OCI-LY7 (cell line): Measurements from ENCODE around the gene HTR2A. TPM values are rescaled to one million over a fixed set of nuclear protein-coding genes. Genes with fewer than 3 reads are reported as not detected.

Experiments
- Bru-seq: library from RNA; stranded (reverse); fragments of 400-500 nt; gene quantifications from one replicate; lab custom pipeline; 2021; lab: Mats Ljungman, UMichigan
- BruChase-seq, 2 experiments: library from RNA; stranded (reverse); fragments of 400-500 nt; gene quantifications; one replicate each; lab custom pipeline; 2021; lab: Mats Ljungman, UMichigan
- BruUV-seq: library from RNA; stranded (reverse); fragments of 400-500 nt; replicated peaks from 2 replicates; lab custom pipeline; 2021; lab: Mats Ljungman, UMichigan
- CTCF ChIA-PET: fragments of 300-600 bp; sonication (Branson Sonifier 250); formaldehyde crosslinking; loops from one replicate; lab custom pipeline; 2022; ENCODE audit warnings: antibody characterized with exemption; ENCODE audit not compliant: unreplicated experiment; lab: Charles Lee
- POLR2A ChIA-PET: fragments of 300-600 bp; sonication (Branson Sonifier 250); formaldehyde crosslinking; loops from one replicate; lab custom pipeline; 2022; ENCODE audit warnings: antibody characterized with exemption; lab: Charles Lee
- DNase-seq: peaks from one replicate; pipeline ENCODE4 v3.0.0-alpha.2; 2015; ENCODE audit warnings: low spot score
- H2AFZ ChIP-seq: fragments of 200-600 bp; sonication (generic), shearing (Covaris generic); 2 replicates; pipeline ENCODE4 v1.6.1; 2014; ENCODE audit warnings: mild to moderate bottlenecking, antibody characterized with exemption, low read length, moderate library complexity
- H3K27ac ChIP-seq: fragments of 200-600 bp; sonication (generic); 2 replicates; pipeline ENCODE4 v1.5.1; 2014; ENCODE audit warnings: mixed run types, low read depth, mild to moderate bottlenecking, moderate library complexity, low read length, inconsistent platforms; ENCODE audit not compliant: poor library complexity, severe bottlenecking
- H3K36me3 ChIP-seq: fragments of 200-600 bp; sonication (generic); 2 replicates; pipeline ENCODE4 v1.6.1; 2014; ENCODE audit warnings: mild to moderate bottlenecking, antibody characterized with exemption, low read length, moderate library complexity, mixed read lengths; ENCODE audit not compliant: insufficient read depth
- H3K4me1 ChIP-seq: fragments of 200-600 bp; sonication (generic); 2 replicates; pipeline ENCODE4 v1.5.1; 2014; ENCODE audit warnings: mild to moderate bottlenecking, low read length; ENCODE audit not compliant: insufficient read depth, poor library complexity, severe bottlenecking
- H3K4me2 ChIP-seq: fragments of 200-600 bp; sonication (generic); 2 replicates; pipeline ENCODE4 v1.6.1; 2014; ENCODE audit warnings: mild to moderate bottlenecking, low read length
- H3K4me3 ChIP-seq: fragments of 200-600 bp; sonication (generic); 2 replicates; pipeline ENCODE4 v1.5.1; 2014; ENCODE audit warnings: mild to moderate bottlenecking, low read depth, low read length; ENCODE audit not compliant: poor library complexity, severe bottlenecking
- H3K79me2 ChIP-seq: fragments of 200-600 bp; sonication (generic); 2 replicates; pipeline ENCODE4 v1.6.1; 2016; ENCODE audit warnings: low read depth, mild to moderate bottlenecking, low read length, moderate library complexity, mixed read lengths; ENCODE audit not compliant: insufficient read depth
- H3K9me2 ChIP-seq: fragments of 200-600 bp; sonication (generic); 2 replicates; pipeline ENCODE4 v1.6.1; 2016; ENCODE audit warnings: mild to moderate bottlenecking, low read length, mixed read lengths; ENCODE audit not compliant: insufficient read depth
- H3K9me3 ChIP-seq: fragments of 200-600 bp; sonication (generic); 2 replicates; pipeline ENCODE4 v1.6.1; 2014; ENCODE audit warnings: mild to moderate bottlenecking, mixed run types, low read length, mixed read lengths
- H4K20me1 ChIP-seq: fragments of 200-600 bp; sonication (generic); 2 replicates; pipeline ENCODE4 v1.6.1; 2014; ENCODE audit warnings: mild to moderate bottlenecking, antibody characterized with exemption, low read length, moderate library complexity, mixed read lengths; ENCODE audit not compliant: insufficient read depth
- CTCF ChIP-seq: fragments of 200-600 bp; sonication (generic); conservative IDR thresholded peaks from 2 replicates; pipeline ENCODE4 v1.5.1; 2014; ENCODE audit warnings: mild to moderate bottlenecking, antibody characterized with exemption, low read length, moderate library complexity, mixed read lengths
- EZH2phosphoT487 ChIP-seq: fragments of 200-600 bp; sonication (generic); IDR thresholded peaks from 2 replicates; pipeline ENCODE4 v1.6.1; 2018; ENCODE audit warnings: low read depth, borderline replicate concordance, mild to moderate bottlenecking, mixed run types, antibody characterized with exemption, low read length, moderate library complexity, mixed read lengths
- intact Hi-C: fragments of 100-400 bp; cut with micrococcal nuclease; formaldehyde crosslinking; loops from one replicate; pipeline ENCODE4 v1.10.0; 2022; ENCODE audit not compliant: unreplicated experiment
- long read RNA-seq: library from polyadenylated mRNA; stranded (forward); transcript quantifications from one replicate; pipeline ENCODE4 v2.0.0, GENCODE V29; 2022
- total RNA-seq, 2 experiments: library from RNA; depleted of rRNA in 1 of 2; stranded (reverse); fragments of >200 nt in 1 of 2; shearing (Covaris generic) in 1 of 2; gene quantifications; 2 replicates each; pipeline ENCODE4 v1.2.3, GENCODE V29; 2014 to 2022

The HTR2A gene
- total RNA-seq (2014; rRNA removed; shearing (Covaris generic)) (not detected in 2 replicates), total RNA-seq (2022) (not detected in 2 replicates), Bru-seq, nascent RNA (percentile 3 among the genes with signal in this experiment), BruChase-seq, experiment 1, labeled RNA remaining after a 6-hour chase (percentile 3 among the genes with signal in this experiment), BruChase-seq, experiment 2, labeled RNA remaining after a 2-hour chase (not detected)
- long read RNA-seq, result 0 reads

GRCh38 chr13:46896341-46897137 lies at the start of gene HTR2A:
HTR2A (minus strand) TSS chr13:46897053; CDS start chr13:46895906, 1,147 bp downstream.
- CTCF ChIA-PET, result no interaction called here
- H3K9me3 ChIP-seq, result no peaks in the 10 kb centered on the region
- H3K4me2 ChIP-seq, result no peak within 1 kb of the TSS
- no peaks in the 10 kb centered on the region for H4K20me1 ChIP-seq
- intact Hi-C loops, result no loop called here
- TF ChIP-seq CTCF, result no peak
- TF ChIP-seq EZH2phosphoT487, result no peak
- no peaks in the 10 kb centered on the region for H3K4me1 ChIP-seq
- no peak within 1 kb of the TSS for H2AFZ ChIP-seq
- H3K4me3 ChIP-seq, result no peak within 1 kb of the TSS
- BruUV-seq, result no TSS peak
- no peaks in the 10 kb centered on the region for H3K9me2 ChIP-seq
- no peak for DNase-seq
- H3K36me3 ChIP-seq, result no peaks in the 10 kb centered on the region
- H3K27ac ChIP-seq, result no peak within 1 kb of the TSS
- POLR2A ChIA-PET, result no interaction called here
- H3K79me2 ChIP-seq, result no peaks in the 10 kb centered on the region

- H3K9me2 ChIP-seq, result no peaks in the 10 kb centered on the region
- TF ChIP-seq EZH2phosphoT487 (no peak), CTCF (no peak)
- no peak overlapping the region for H3K4me3 ChIP-seq
- H3K27ac ChIP-seq, result no peak overlapping the region
- no peaks in the 10 kb centered on the region for H3K36me3 ChIP-seq
- 0 out of 2 replicates have a peak, but pooled peaks cover 7% of the 10 kb centered on the region for H3K9me3 ChIP-seq
- no TSS peak for BruUV-seq
- H3K4me2 ChIP-seq, result no peak overlapping the region
- no peaks in the 10 kb centered on the region for H3K79me2 ChIP-seq
- POLR2A ChIA-PET, result interaction anchor here (0.7 kb wide), 1 partner anchor 336 kb away, joined by 4 read pairs; no protein-coding TSS in a partner anchor
- DNase-seq, result no peak
- no peaks in the 10 kb centered on the region for H4K20me1 ChIP-seq
- intact Hi-C loops, result no loop called here
- no peak overlapping the region for H2AFZ ChIP-seq
- no peaks in the 10 kb centered on the region for H3K4me1 ChIP-seq
- CTCF ChIA-PET, result no interaction called here
These were observed 39.7 kb upstream of the HTR2A start for GRCh38 chr13:46936525-46936924.
